ENCODE results near the gene TARS2. TPM values are rescaled to one million over a fixed set of nuclear protein-coding genes. Genes with fewer than 3 reads are reported as not detected.

Gene TARS2
- total RNA-seq, 2 experiments from 2014 or later = 31.9 to 35.9 TPM

GRCh38 chr1:150512846-150513245, 25.6 kb downstream of the TARS2 start:
- POLR2A ChIA-PET = no interaction called here
- no peak for DNase-seq
- peaks cover 21% of the 10 kb centered on the region for H3K4me1 Mint-ChIP-seq
- H3K4me3 Mint-ChIP-seq = no peak overlapping the region
- peaks cover under 1% of the 10 kb centered on the region for H3K36me3 Mint-ChIP-seq (ENCODE audit: low read depth)
- no peaks in the 10 kb centered on the region for H3K27me3 Mint-ChIP-seq
- CTCF ChIA-PET = interaction anchor here (1.0 to 1.1 kb wide), 2 partner anchors 25 to 149 kb away, joined by 3 read pairs; partner anchors contain the start of genes RPRD2 and TARS2
- H3K27ac Mint-ChIP-seq = no peak overlapping the region
- no peaks in the 10 kb centered on the region for H3K9me3 Mint-ChIP-seq

- no peak overlapping the region for H3K4me3 Mint-ChIP-seq
- CTCF ChIA-PET = interaction anchor here (0.9 to 4.1 kb wide), 5 partner anchors 16 to 150 kb away, joined by 3 to 16 read pairs (median 3); partner anchors contain the start of genes RPRD2 and TARS2
Observed at GRCh38 chr1:150513351-150513791, 26.2 kb downstream of the TARS2 start.

GRCh38 chr1:150514260-150514659, 27.0 kb downstream of the TARS2 start:
- ChIA-PET POLR2A (no interaction called here), CTCF (interaction anchor here (0.9 to 4.1 kb wide), 3 partner anchors 17 to 22 kb away, joined by 3 to 16 read pairs (median 5); no protein-coding TSS in a partner anchor)
- Mint-ChIP-seq H3K36me3 (ENCODE audit: low read depth) (no peaks in the 10 kb centered on the region), H3K27me3 (no peaks in the 10 kb centered on the region), H3K9me3 (no peaks in the 10 kb centered on the region), H3K4me1 (peaks cover 19% of the 10 kb centered on the region), H3K27ac (no peak overlapping the region), H3K4me3 (peak overlapping the region; percentile 81)
- no peak for DNase-seq

More at GRCh38 chr1:150513351-150513791, 26.2 kb downstream of the TARS2 start:
- no peak for DNase-seq
- Mint-ChIP-seq H3K27ac (no peak overlapping the region), H3K4me1 (peaks cover 19% of the 10 kb centered on the region), H3K36me3 (ENCODE audit: low read depth) (no peaks in the 10 kb centered on the region), H3K9me3 (no peaks in the 10 kb centered on the region), H3K27me3 (no peaks in the 10 kb centered on the region)
- POLR2A ChIA-PET = interaction anchor here (0.6 kb wide), 1 partner anchor 52 kb away, joined by 5 read pairs; no protein-coding TSS in a partner anchor

DNA sequence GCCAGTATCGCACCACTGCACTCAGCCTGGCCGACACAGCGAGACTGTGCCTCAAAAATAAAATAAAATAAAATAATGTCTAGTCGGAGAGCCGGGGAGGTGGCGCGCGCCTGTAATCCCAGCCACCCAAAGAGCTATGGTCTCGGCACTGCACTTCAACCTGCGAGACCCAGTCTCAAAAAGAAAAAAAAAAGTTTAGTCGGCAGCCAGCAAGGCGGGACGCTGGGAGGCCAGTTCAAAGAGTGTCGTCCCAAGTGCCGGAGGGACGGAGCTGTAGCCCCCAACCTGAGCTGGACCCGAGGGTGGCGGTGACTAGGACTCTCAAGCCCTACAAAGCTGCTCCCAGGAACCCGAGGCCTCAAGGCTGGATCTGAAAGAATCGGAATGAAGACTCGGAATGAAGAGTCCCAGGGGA, 27.7 kb downstream of the TARS2 start:
- Mint-ChIP-seq H3K36me3 (ENCODE audit: low read depth) (no peaks in the 10 kb centered on the region), H3K9me3 (no peaks in the 10 kb centered on the region), H3K27me3 (no peaks in the 10 kb centered on the region), H3K27ac (no peak overlapping the region), H3K4me1 (peaks cover 19% of the 10 kb centered on the region), H3K4me3 (peak overlapping the region; percentile 81)
- no peak for DNase-seq
- POLR2A ChIA-PET = interaction anchor here (0.6 kb wide), 1 partner anchor 151 kb away, joined by 4 read pairs; the partner anchor contains the start of gene RPRD2
- CTCF ChIA-PET = interaction anchor here (0.6 to 4.1 kb wide), 6 partner anchors 15 to 159 kb away, joined by 3 to 16 read pairs (median 4); partner anchors contain the start of gene RPRD2

DNA sequence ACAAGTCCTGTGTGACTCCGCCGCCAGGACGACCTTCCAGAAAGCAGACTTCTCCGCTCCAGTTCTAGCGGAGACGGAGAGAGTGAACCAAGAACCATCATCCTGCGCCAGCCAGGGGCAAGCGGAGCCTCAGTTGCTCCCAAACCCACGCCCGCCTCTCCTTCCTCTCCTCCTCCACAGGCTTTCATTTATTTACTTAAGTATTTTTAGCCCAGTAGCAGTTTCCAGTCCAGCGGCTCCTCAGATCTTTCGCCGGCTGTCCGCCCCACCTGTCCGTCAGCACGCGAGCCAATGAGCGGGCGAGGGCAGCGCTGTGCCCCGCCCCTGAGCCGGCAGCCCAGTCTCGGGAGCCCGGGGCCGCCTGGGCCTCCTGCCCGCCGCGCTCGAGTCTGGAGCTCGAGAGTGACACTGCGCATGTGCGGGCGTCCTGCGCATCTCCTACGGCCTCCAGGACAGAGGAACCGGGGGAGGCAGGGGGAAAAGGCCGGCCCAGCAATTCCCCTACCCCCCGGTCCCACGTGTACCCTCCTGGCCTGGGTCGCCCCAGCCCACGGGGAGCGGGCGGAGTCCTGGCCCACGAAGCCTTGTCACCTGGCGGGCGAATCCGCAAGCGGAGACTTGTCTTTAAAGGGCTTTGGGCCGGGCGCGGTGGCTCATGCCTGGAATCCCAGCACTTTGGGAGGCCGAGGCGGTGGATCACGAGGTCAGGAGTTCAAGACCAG, 28.3 kb downstream of the TARS2 start, which contains the start of gene FALEC:
Gene FALEC, plus strand, starts transcription at position 425 of the 722 bp plus-strand sequence.
- Mint-ChIP-seq H3K4me3 (peak within 1 kb of the TSS; percentile 81), H3K36me3 (ENCODE audit: low read depth) (no peaks in the 10 kb centered on the region), H3K27me3 (no peaks in the 10 kb centered on the region), H3K4me1 (peaks cover 19% of the 10 kb centered on the region), H3K27ac (peak within 1 kb of the TSS; percentile 68), H3K9me3 (no peaks in the 10 kb centered on the region)
- peak; percentile 91 for DNase-seq
- POLR2A ChIA-PET = interaction anchor here (0.5 to 0.9 kb wide), 3 partner anchors 33 to 153 kb away, joined by 4 to 7 read pairs (median 6); no protein-coding TSS in a partner anchor
- CTCF ChIA-PET = interaction anchor here (0.6 to 4.1 kb wide), 13 partner anchors 8 to 350 kb away, joined by 3 to 16 read pairs (median 4); partner anchors contain the start of genes ECM1 and RPRD2

- peak overlapping the region; percentile 43 for H3K27ac Mint-ChIP-seq
Observed at GRCh38 chr1:150516050-150516591, 28.9 kb downstream of the TARS2 start.

GRCh38 chr1:150516616-150517015, 29.4 kb downstream of the TARS2 start:
- Mint-ChIP-seq H3K27me3 (peaks cover 5% of the 10 kb centered on the region), H3K9me3 (no peaks in the 10 kb centered on the region), H3K36me3 (ENCODE audit: low read depth) (no peaks in the 10 kb centered on the region), H3K4me1 (peaks cover 25% of the 10 kb centered on the region), H3K4me3 (peak overlapping the region; percentile 81), H3K27ac (no peak overlapping the region)
- DNase-seq = peak; percentile 12
- ChIA-PET POLR2A (interaction anchor here (0.9 kb wide), 1 partner anchor 32 kb away, joined by 7 read pairs; no protein-coding TSS in a partner anchor), CTCF (interaction anchor here (0.6 to 4.1 kb wide), 10 partner anchors 9 to 354 kb away, joined by 3 to 16 read pairs (median 4); partner anchors contain the start of genes ECM1 and RPRD2)

More at GRCh38 chr1:150516050-150516591, 28.9 kb downstream of the TARS2 start:
- peak; percentile 16 for DNase-seq
- peaks cover 20% of the 10 kb centered on the region for H3K4me1 Mint-ChIP-seq
- H3K27me3 Mint-ChIP-seq = peaks cover under 1% of the 10 kb centered on the region
- POLR2A ChIA-PET = interaction anchor here (0.5 to 0.9 kb wide), 3 partner anchors 33 to 154 kb away, joined by 4 to 7 read pairs (median 6); no protein-coding TSS in a partner anchor
- no peaks in the 10 kb centered on the region for H3K36me3 Mint-ChIP-seq (ENCODE audit: low read depth)
- H3K4me3 Mint-ChIP-seq = peak overlapping the region; percentile 81
- H3K9me3 Mint-ChIP-seq = no peaks in the 10 kb centered on the region
- CTCF ChIA-PET = interaction anchor here (0.6 to 4.1 kb wide), 13 partner anchors 8 to 354 kb away, joined by 3 to 16 read pairs (median 4); partner anchors contain the start of genes ECM1 and RPRD2

- peaks cover 15% of the 10 kb centered on the region for H3K4me1 Mint-ChIP-seq
- H3K36me3 Mint-ChIP-seq (ENCODE audit: low read depth) = no peaks in the 10 kb centered on the region
- DNase-seq = no peak
- H3K4me3 Mint-ChIP-seq = no peak overlapping the region
- peaks cover 5% of the 10 kb centered on the region for H3K27me3 Mint-ChIP-seq
- POLR2A ChIA-PET = no interaction called here
- CTCF ChIA-PET = interaction anchor here (0.6 to 1.5 kb wide), 3 partner anchors 39 to 543 kb away, joined by 3 to 7 read pairs (median 4); no protein-coding TSS in a partner anchor
- H3K9me3 Mint-ChIP-seq = no peaks in the 10 kb centered on the region
- no peak overlapping the region for H3K27ac Mint-ChIP-seq
Observed at GRCh38 chr1:150521196-150521968, 34.2 kb downstream of the TARS2 start.

- Mint-ChIP-seq H3K9me3 (no peaks in the 10 kb centered on the region), H3K27me3 (peaks cover 5% of the 10 kb centered on the region), H3K4me1 (peaks cover 6% of the 10 kb centered on the region), H3K36me3 (ENCODE audit: low read depth) (no peaks in the 10 kb centered on the region), H3K27ac (no peak overlapping the region), H3K4me3 (no peak overlapping the region)
- ChIA-PET POLR2A (no interaction called here), CTCF (interaction anchor here (1.6 kb wide), 1 partner anchor 23 kb away, joined by 7 read pairs; the partner anchor contains the start of gene ADAMTSL4)
- no peak for DNase-seq
Observed at GRCh38 chr1:150525348-150525747, 38.1 kb downstream of the TARS2 start.

GRCh38 chr1:150528196-150528595, 41.0 kb downstream of the TARS2 start:
- no peaks in the 10 kb centered on the region for H3K36me3 Mint-ChIP-seq (ENCODE audit: low read depth)

DNA sequence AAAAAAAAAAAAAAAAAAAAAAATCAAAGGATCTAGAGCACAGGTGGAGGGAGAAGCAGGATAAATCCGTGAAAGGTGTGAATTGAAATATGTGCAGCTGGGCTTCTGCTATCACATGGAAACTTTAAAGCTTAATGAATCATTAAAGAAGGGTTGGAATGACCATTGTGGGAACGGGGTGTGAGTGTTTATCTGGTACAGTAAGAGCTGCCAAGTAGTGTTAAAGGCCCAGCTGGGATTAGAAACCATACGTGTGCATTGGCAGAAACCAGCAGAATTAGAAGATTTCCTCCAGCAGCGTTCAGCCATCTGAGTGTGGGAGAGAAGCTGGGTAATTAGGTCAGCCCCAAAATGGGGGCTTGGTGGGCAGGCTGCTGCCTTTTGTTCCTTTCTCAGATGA, 41.8 kb downstream of the TARS2 start:
- H3K4me3 Mint-ChIP-seq = no peak overlapping the region
- DNase-seq = no peak
- peaks cover 4% of the 10 kb centered on the region for H3K4me1 Mint-ChIP-seq
- H3K27me3 Mint-ChIP-seq = no peaks in the 10 kb centered on the region
- H3K9me3 Mint-ChIP-seq = no peaks in the 10 kb centered on the region
- no peak overlapping the region for H3K27ac Mint-ChIP-seq
- no peaks in the 10 kb centered on the region for H3K36me3 Mint-ChIP-seq (ENCODE audit: low read depth)
- ChIA-PET CTCF (interaction anchor here (0.6 to 1.6 kb wide), 3 partner anchors 12 to 25 kb away, joined by 3 to 4 read pairs (median 3); partner anchors contain the start of gene FALEC), POLR2A (interaction anchor here (0.6 kb wide), 1 partner anchor 790 kb away, joined by 5 read pairs; no protein-coding TSS in a partner anchor)

More at GRCh38 chr1:150528196-150528595, 41.0 kb downstream of the TARS2 start:
- no peaks in the 10 kb centered on the region for H3K9me3 Mint-ChIP-seq
- peaks cover 4% of the 10 kb centered on the region for H3K4me1 Mint-ChIP-seq
- ChIA-PET CTCF (no interaction called here), POLR2A (no interaction called here)
- DNase-seq = no peak
- H3K27me3 Mint-ChIP-seq = no peaks in the 10 kb centered on the region
- no peak overlapping the region for H3K27ac Mint-ChIP-seq
- H3K4me3 Mint-ChIP-seq = no peak overlapping the region
